A673 (cell line): Measurements from ENCODE around the gene FGF14. TPM values are rescaled to one million over a fixed set of nuclear protein-coding genes. Genes with fewer than 3 reads are reported as not detected.
"Not testable (repeated sequence)": the region's sequence is repeated elsewhere in the genome, so short reads cannot be mapped to it uniquely, and the experiment has no call there.

Experiments used
- BruUV-seq: library from RNA; stranded (reverse); fragments of 400-500 nt; replicated peaks from 2 replicates; lab custom pipeline; 2021; lab: Mats Ljungman, UMichigan
- CTCF ChIA-PET: fragments of 300-600 bp; sonication (Branson Sonifier 250); formaldehyde crosslinking; loops from one replicate; lab custom pipeline; 2022; ENCODE audit warnings: antibody characterized with exemption; lab: Charles Lee
- POLR2A ChIA-PET: fragments of 300-600 bp; sonication (Branson Sonifier 250); formaldehyde crosslinking; loops from one replicate; lab custom pipeline; 2022; ENCODE audit warnings: antibody characterized with exemption; ENCODE audit not compliant: low non-redundant PET; lab: Charles Lee
- DNase-seq: peaks from one replicate; pipeline ENCODE4 v3.0.0-alpha.2; 2015; ENCODE audit warnings: low spot score
- H3K27ac ChIP-seq: fragments of 200-600 bp; sonication (generic); 2 replicates; pipeline ENCODE4 v1.5.1; 2016; ENCODE audit warnings: mixed run types, low read depth, mild to moderate bottlenecking, mixed read lengths, antibody characterized with exemption, low read length; ENCODE audit not compliant: poor library complexity, severe bottlenecking
- H3K27me3 ChIP-seq: fragments of 200-600 bp; sonication (generic); replicated peaks from 2 replicates; pipeline ENCODE4 v1.6.1; 2017; ENCODE audit warnings: mixed run types, low read depth, mild to moderate bottlenecking, mixed read lengths, antibody characterized with exemption, low read length; ENCODE audit not compliant: insufficient read depth, poor library complexity
- H3K36me3 ChIP-seq: fragments of 200-600 bp; sonication (generic); 2 replicates; pipeline ENCODE4 v1.6.1; 2016; ENCODE audit warnings: mixed run types, mild to moderate bottlenecking, mixed read lengths, antibody characterized with exemption, low read length; ENCODE audit not compliant: insufficient read depth, poor library complexity, severe bottlenecking
- H3K4me1 ChIP-seq: fragments of 200-600 bp; sonication (generic); 2 replicates; pipeline ENCODE4 v1.6.1; 2017; ENCODE audit warnings: mixed run types, mild to moderate bottlenecking, mixed read lengths, antibody characterized with exemption, low read length; ENCODE audit not compliant: insufficient read depth, poor library complexity, severe bottlenecking
- H3K4me3 ChIP-seq: fragments of 200-600 bp; sonication (generic); 2 replicates; pipeline ENCODE4 v1.5.1; 2016; ENCODE audit warnings: low read depth, mixed run types, mild to moderate bottlenecking, mixed read lengths, low read length; ENCODE audit not compliant: poor library complexity, severe bottlenecking
- H3K9me3 ChIP-seq: fragments of 200-600 bp; sonication (generic); 2 replicates; pipeline ENCODE4 v1.6.1; 2016; ENCODE audit warnings: mixed run types, low read depth, mild to moderate bottlenecking, mixed read lengths, antibody characterized with exemption, low read length; ENCODE audit not compliant: poor library complexity, severe bottlenecking
- CTCF ChIP-seq: fragments of 300-800, 200-600 bp; sonication (generic); conservative IDR thresholded peaks from 2 replicates; pipeline ENCODE4 v1.5.1; 2017; ENCODE audit warnings: low read depth, mild to moderate bottlenecking, antibody characterized with exemption, low read length, moderate library complexity, mixed read lengths
- EZH2 ChIP-seq: fragments of 200-600 bp; sonication (generic); IDR thresholded peaks from 2 replicates; pipeline ENCODE4 v1.6.1; 2017; ENCODE audit warnings: borderline replicate concordance, low read depth, mild to moderate bottlenecking, mixed read lengths, antibody characterized with exemption, low read length; ENCODE audit not compliant: poor library complexity, severe bottlenecking
- intact Hi-C: fragments of 100-400 bp; cut with micrococcal nuclease; formaldehyde crosslinking; loops from one replicate; pipeline ENCODE4 v1.10.0; 2022; ENCODE audit not compliant: unreplicated experiment
- total RNA-seq: library from RNA; stranded (reverse); gene quantifications from 2 replicates; pipeline ENCODE4 v1.2.3, GENCODE V29; 2021

FGF14 gene
- total RNA-seq, 1 experiment from 2014 or later = 19.7 TPM

- POLR2A ChIA-PET = no interaction called here
Observed at GRCh38 chr13:102139626-102140025, 262.2 kb downstream of the FGF14 start.

GRCh38 chr13:102138635-102139190 lies 263.1 kb downstream of the FGF14 start:
- H3K4me1 ChIP-seq = peaks cover 23% of the 10 kb centered on the region
- H3K27me3 ChIP-seq = no peaks in the 10 kb centered on the region
- no TSS peak for BruUV-seq
- no peaks in the 10 kb centered on the region for H3K36me3 ChIP-seq
- H3K27ac ChIP-seq = no peak overlapping the region
- intact Hi-C loops = no loop called here
- H3K4me3 ChIP-seq = no peak overlapping the region
- no peak for DNase-seq
- POLR2A ChIA-PET = no interaction called here
- TF ChIP-seq EZH2 (no peak), CTCF (no peak)
- CTCF ChIA-PET = no interaction called here
- H3K9me3 ChIP-seq = no peaks in the 10 kb centered on the region

More at GRCh38 chr13:102139626-102140025, 262.2 kb downstream of the FGF14 start:
- peaks cover 23% of the 10 kb centered on the region for H3K4me1 ChIP-seq
- no peak overlapping the region for H3K27ac ChIP-seq
- no peak overlapping the region for H3K4me3 ChIP-seq
- BruUV-seq = no TSS peak
- TF ChIP-seq EZH2 = no peak
- TF ChIP-seq CTCF = no peak
- CTCF ChIA-PET = interaction anchor here (0.7 kb wide), 1 partner anchor 432 kb away, joined by 8 read pairs; no protein-coding TSS in a partner anchor
- intact Hi-C loops = loop anchor here (5.0 to 10.0 kb wide), 2 partner anchors 195 to 263 kb away; partner anchors contain the start of gene FGF14
- DNase-seq = no peak
- no peaks in the 10 kb centered on the region for H3K27me3 ChIP-seq
- no peaks in the 10 kb centered on the region for H3K36me3 ChIP-seq
- H3K9me3 ChIP-seq = no peaks in the 10 kb centered on the region

GRCh38 chr13:102137904-102138303 lies 263.9 kb downstream of the FGF14 start:
- POLR2A ChIA-PET, intact Hi-C loops, H3K4me3 ChIP-seq, H3K9me3 ChIP-seq, BruUV-seq, H3K27ac ChIP-seq, DNase-seq, H3K36me3 ChIP-seq, H3K27me3 ChIP-seq, CTCF ChIA-PET: not testable (repeated sequence)
- peaks cover 25% of the 10 kb centered on the region for H3K4me1 ChIP-seq

GRCh38 chr13:102136735-102137296 lies 265.0 kb downstream of the FGF14 start:
- H3K27me3 ChIP-seq = no peaks in the 10 kb centered on the region
- TF ChIP-seq CTCF (no peak), EZH2 (no peak)
- no peak overlapping the region for H3K27ac ChIP-seq
- ChIA-PET CTCF (interaction anchor here (0.6 kb wide), 1 partner anchor 47 kb away, joined by 3 read pairs; no protein-coding TSS in a partner anchor), POLR2A (no interaction called here)
- no peak overlapping the region for H3K4me3 ChIP-seq
- no peaks in the 10 kb centered on the region for H3K36me3 ChIP-seq
- intact Hi-C loops = no loop called here
- no peak for DNase-seq
- peaks cover 29% of the 10 kb centered on the region for H3K4me1 ChIP-seq
- H3K9me3 ChIP-seq = no peaks in the 10 kb centered on the region
- BruUV-seq = no TSS peak
